ENCODE data around the gene SORCS2. TPM values are rescaled to one million over a fixed set of nuclear protein-coding genes. Genes with fewer than 3 reads are reported as not detected.

Gene SORCS2
- total RNA-seq, 2 donors from 2014 or later: 0.21 to 0.92 TPM

DNA sequence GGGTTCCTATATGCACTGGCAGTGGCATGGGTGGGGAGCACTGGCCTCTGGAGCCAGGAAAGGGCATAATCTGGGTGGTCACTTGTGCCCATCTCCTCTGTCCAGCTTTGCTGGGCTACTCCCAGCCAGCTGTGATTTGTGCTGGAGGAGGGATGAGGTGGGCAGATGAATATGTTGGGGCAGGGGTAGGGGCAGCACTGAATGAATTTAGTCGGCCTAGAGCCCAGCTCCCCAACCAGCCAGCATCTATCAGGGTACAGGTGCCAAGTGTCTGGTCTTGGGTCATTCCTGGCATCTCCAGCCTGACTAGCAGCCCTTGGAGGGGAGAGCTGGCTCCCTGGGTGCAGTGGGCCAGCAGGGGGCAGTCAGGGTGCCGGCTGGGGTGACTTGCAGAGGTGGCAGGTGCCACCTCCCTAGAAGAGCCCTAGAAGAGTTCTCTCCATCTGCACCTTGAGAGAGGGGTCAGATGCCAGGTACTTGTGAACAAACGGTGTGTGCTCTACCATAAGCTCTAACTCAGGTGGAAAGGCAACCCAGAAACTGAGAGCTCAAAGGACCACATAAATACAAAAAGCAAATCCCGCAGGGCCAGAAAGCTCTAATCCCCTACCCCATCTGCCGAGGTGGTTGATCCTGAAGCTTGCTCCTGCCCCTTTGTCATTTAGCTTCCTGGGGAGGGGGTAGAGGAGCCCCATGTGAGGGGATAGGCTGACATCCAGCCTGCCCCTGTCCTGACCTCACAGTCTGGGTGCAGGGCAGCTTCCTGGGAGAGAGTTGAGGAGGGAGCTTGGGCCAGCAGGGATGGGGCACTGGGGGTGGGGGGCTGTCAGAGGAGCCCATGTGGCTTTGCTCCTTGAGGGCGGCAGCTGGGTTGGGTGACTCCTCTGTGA lies 2.2 kb downstream of the SORCS2 start:
- intact Hi-C loops (cut with DNase I, micrococcal nuclease): loop anchor here in 1 of 2 donors (5.0 to 10.0 kb wide), 2 partner anchors 103 to 520 kb away; no protein-coding TSS in a partner anchor
- DNase-seq (no peak), ATAC-seq (no peak)

DNA sequence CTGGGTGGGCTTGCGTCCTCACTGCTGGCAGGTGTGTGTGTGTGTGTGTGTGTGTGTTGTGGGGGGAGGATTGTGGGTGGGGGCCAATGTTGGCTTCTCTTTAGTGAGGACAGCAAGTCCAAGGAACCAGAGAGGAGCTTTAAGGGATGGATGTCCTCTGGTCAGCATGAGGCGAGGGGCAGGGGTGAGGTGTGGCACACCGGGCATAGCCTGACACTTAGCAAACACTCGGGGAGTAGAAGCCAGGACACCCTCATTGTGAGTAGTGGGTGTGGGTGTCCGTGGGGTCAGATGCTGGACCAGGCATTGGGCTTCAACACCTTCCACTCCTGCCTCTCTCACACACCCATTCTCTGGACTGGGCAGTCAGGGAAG lies 2.8 kb downstream of the SORCS2 start:
- ATAC-seq (no peak), DNase-seq (no peak)
- intact Hi-C loops (cut with DNase I, micrococcal nuclease): loop anchor here in 1 of 2 donors (10.0 kb wide), 1 partner anchor 520 kb away; no protein-coding TSS in a partner anchor

DNA sequence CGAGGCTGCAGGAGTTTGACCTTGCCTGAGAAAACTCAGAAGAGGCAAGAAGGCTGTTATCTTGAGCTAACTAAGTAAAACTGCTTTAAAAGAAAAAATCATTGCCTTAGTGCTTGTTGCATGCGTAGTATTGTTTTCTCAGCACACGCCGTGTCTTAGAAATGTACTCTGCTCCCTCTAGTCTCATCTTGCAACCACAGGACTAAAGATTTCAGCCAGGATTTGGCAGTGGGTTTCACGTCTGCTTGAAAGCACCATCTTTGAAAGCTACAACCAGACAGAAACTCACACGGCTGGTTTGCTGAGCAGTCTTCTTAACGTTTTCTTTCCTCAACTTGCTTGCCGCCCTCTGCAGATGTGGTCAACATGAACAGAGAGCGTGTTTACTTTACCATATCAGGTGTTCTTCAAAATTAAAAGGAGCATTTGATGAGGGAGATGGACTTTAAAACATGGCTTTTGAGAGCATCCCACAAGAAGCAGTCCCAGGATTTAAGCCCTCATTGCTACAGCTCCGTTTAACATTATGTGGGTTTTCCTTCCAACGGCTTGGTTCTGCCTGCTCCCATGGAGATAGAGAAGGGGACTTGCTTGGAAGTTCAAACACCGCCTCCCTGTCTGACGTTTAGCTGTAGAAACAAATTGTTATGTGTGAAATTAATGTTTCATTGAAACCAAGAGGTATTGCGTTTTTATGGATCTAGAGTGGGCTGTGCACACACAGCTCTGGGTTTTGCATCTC lies 3.4 kb downstream of the SORCS2 start:
- ATAC-seq (no peak), DNase-seq (no peak)
- intact Hi-C loops (cut with DNase I, micrococcal nuclease): loop anchor here in 1 of 2 donors (10.0 kb wide), 1 partner anchor 519 kb away; no protein-coding TSS in a partner anchor

DNA sequence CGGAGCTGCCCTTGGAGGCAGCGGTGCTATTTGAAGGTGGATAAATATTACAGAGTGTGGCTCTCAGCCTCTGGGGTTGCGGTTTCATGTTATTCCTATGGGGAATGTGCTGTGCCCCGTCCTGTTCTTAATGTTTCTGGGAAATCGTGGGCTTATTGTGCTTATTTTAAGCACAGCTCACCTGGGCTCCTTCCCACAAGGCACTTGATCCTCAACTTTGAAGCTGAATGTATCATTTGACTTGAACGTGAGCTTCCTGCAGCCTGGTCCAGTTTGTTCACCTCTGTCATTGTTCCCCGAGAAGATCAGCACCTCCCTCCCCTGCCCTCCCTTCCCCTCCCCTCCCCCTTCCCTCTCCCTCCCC lies 3.9 kb downstream of the SORCS2 start:
- no peak for ATAC-seq

DNA sequence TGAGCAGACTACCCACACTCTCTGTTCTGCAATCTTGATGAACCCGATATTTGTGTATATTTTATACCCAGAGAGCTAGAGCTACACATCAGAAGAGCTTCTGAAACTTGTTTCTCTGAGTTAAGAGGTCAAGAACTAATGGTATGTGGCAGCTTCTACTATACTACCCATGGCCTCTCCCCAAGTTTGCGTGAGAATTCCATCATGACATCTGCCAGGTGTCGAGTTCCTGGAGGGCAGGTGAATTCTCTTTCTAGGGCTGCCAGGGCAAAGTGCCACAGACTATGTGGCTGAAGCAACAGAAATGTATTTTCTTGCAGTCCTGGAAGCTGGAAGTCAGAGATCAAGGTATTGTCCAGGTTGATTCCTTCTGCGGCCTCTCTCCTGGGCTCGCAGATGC lies 4.4 kb downstream of the SORCS2 start:
- intact Hi-C loops (cut with DNase I, micrococcal nuclease): loop anchor here in 1 of 2 donors (10.0 kb wide), 1 partner anchor 518 kb away; no protein-coding TSS in a partner anchor
- ATAC-seq (no peak), DNase-seq (no peak)

More for the DNA sequence above, 3.9 kb downstream of the SORCS2 start:
- intact Hi-C loops (cut with DNase I, micrococcal nuclease): loop anchor here in 1 of 2 donors (10.0 kb wide), 1 partner anchor 519 kb away; no protein-coding TSS in a partner anchor
- DNase-seq: no peak

DNA sequence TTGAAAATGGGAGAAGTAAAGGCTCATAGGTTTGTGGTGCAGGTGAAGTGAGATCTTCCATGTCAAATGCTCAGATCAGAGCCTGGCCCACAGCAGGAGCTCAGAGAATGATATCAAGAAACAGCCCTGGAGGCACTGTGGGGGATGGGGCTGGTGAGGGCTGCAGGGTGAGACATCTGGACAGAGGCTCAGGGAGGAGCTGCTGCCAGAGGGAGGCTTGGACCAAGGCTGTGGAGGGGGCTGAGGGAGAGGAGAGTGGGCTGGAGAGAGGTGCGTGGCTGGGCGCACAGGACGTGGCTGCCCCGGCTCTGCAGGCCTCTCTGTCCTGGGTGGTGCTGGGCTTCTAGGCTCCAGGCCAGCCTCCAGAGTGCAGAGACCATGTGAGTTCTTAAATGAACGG lies 5.6 kb downstream of the SORCS2 start:
- intact Hi-C loops (cut with DNase I, micrococcal nuclease): loop anchor here in 1 of 2 donors (10.0 kb wide), 1 partner anchor 517 kb away; no protein-coding TSS in a partner anchor
- DNase-seq (no peak), ATAC-seq (no peak)

DNA sequence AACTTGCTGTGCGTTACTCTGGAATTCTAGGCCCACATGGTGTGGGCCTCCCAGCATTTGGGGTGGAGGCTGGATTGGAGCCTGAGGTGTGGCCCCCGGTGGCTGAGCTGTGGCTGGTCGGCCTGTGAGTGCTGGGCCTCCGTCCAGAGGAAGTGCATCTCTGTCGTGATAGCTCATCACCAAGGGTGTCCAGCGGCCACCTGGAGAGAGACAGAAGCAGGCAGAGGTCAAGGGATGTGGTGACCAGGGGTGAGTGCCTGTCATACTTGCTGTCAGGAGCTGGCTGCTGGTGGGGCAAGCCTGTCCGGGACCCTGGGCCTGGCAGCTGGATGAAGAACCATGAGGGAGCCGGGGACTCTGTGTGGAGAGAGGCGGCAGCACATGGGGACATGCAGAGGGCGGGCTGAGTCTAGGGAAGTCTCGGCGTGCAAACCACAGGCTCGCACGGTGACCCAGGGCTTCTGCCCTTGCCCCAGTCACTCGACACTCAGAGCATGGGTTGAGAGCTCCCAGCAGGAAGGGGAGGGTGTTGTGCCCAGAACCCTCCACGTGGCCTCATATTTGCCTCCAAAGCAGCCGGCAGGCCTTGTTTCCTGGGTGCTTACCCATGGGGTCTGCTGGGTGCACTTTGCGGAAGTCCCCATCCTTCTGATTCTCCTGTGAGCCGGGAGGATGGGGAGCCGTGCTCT lies 6.2 kb downstream of the SORCS2 start:
- DNase-seq (no peak), ATAC-seq (no peak)
- intact Hi-C loops (cut with DNase I, micrococcal nuclease): loop anchor here in 1 of 2 donors (10.0 kb wide), 1 partner anchor 516 kb away; no protein-coding TSS in a partner anchor

DNA sequence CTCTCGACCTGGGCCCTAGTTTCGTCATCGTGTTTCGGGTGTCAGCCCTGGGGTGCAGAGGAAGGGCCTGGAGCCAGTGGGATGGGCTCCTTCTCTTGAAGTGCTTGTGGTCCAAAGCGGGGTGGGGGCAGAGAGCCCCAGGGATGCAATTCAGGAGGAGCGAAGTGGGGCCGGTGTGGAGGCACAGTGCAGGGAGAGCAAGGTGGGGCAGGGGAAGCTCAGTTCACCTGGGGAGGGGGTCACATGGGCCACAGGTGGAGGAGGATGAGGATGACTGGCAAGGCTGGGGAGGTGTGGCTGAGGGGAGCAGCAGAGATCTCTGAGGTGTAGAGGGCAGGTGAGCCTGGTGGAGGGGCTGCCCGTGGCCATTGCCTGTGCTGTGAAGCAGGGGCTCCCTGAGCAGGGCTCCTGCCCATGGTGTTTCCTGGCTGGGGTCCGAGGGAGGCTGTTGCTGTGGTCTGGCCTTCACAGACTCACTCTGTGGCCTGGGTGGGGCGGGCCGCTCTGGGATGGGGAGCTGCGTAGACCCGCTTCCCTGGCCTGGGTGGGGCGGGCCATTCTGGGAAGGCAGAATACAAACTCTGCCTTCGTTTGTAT lies 6.9 kb downstream of the SORCS2 start:
- ATAC-seq: no peak
- intact Hi-C loops (cut with DNase I, micrococcal nuclease): loop anchor here in 1 of 2 donors (10.0 kb wide), 1 partner anchor 516 kb away; no protein-coding TSS in a partner anchor
- peak in 1 of 2 donors; percentile 16 for DNase-seq

DNA sequence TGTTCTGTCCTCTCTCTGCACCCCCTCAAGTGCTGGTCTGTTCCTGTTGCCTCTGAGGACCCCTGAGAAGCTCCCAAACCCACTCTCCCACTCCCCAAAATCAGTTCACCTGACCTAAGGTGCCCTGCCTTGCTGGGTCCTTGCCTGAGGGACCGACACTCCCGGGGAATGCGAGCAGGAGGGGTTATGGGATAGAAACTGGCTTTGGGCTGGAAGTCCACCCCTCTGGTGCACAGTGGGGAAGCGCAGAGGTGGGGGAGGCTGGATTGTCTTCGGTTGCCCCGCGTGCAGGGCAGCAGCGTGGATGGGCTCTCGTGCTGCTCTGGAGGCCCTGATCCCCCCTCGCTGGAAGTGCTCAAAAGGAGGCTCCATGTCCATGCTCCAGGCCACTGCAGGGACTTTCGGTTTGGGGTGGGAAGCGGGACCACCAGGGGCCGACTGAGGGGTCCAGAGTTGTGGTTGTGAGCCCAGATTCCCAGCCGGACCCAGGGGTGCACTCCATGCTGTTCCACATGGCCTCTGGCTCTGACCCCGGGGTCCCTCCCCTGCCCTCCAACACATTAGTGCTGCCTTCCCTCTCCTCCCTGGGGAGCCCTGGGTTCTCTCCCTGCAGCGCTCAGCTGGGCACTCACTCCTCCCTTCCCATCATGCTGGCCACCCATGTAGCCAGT lies 7.6 kb downstream of the SORCS2 start:
- intact Hi-C loops (cut with DNase I, micrococcal nuclease): loop anchor here in 1 of 2 donors (10.0 kb wide), 1 partner anchor 515 kb away; no protein-coding TSS in a partner anchor
- ATAC-seq (no peak), DNase-seq (peak in 1 of 2 donors; percentile 10)

DNA sequence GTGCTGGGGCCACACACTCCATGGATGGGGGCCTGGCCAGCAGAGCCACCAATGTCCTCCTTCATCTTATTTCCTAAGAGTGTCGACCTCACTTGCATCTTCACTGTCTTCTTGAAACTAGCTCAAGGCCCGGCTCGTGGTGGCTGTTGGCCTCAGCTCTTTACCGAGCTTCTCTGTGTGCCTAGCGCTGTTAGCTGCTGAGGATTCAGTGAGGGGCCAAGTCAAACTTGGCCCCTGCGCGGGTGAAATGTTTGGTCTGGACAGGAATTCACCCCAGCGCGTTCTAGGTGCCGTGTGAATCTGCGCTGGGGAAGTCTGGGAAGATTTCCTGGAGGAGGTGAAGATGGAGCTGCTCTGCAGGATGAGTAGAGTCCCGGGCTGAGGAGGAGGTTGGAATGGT lies 8.5 kb downstream of the SORCS2 start:
- ATAC-seq (no peak), DNase-seq (peak in 1 of 2 donors; percentile 6)
- intact Hi-C loops (cut with DNase I, micrococcal nuclease): no loop called here

DNA sequence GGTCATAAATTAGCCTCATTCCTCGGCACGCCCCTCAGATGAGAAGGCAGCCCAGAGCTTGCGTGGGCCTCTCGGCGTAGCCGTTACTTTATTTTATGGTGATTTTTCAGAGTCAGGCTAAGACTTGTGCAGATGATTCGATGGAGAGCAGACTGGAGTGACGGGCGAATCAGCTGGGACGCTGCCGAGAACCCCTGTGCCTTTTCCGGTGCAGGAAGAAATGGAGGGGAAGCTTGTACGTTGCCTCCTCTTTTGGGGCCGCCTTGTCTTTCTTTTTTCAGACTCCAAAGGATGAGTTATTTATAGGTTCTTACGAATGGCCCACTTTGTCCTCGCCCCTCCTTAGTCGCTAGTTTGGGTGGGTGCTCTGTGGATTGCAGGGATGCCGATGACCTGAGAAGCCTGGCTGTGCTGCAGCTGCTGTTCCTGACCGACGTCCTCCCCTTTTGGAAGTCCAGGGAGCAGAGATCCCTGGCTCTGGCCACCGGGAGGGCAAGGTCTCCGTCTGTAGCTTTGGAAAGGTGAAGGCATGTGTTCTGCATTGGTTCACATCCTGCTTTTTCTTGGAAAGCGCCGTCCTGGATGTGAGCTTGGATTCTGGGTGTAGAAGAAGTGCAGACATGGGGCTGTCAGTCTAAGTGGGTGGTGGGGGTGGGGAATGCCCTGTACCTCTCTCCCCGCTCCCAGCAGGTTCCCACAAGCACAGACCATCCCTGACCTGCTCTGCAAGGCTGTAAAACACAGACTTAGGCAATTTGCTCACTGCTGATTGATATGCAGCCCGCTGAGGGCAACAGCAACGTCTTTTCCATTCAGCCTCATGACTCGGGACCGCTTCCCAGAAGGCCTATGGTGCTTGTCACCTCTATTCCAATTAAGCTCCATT lies 9.3 kb downstream of the SORCS2 start:
- no peak for ATAC-seq
- DNase-seq: peak in 1 of 2 donors; percentile 19
- intact Hi-C loops (cut with DNase I, micrococcal nuclease): no loop called here

DNA sequence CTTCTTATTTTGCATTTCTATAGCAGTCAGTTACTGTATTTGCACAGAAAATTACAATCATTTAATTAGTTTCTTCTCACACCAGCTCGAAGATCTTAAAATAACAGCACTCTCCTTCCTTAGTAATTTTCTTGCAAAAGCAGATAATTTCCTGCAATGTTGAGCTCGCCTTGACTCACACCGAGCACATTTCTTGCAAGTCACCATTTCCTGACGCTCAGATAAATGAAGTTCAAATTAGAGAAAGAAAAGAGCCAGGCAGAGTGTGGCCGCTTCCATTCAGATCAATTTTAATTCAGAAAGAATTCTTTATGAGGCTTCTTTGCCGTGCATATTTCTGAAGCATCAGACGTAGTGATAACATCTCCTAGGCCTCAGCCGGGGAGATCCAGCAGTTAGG lies 10.1 kb downstream of the SORCS2 start:
- ATAC-seq (no peak), DNase-seq (no peak)
- intact Hi-C loops (cut with DNase I, micrococcal nuclease): no loop called here

DNA sequence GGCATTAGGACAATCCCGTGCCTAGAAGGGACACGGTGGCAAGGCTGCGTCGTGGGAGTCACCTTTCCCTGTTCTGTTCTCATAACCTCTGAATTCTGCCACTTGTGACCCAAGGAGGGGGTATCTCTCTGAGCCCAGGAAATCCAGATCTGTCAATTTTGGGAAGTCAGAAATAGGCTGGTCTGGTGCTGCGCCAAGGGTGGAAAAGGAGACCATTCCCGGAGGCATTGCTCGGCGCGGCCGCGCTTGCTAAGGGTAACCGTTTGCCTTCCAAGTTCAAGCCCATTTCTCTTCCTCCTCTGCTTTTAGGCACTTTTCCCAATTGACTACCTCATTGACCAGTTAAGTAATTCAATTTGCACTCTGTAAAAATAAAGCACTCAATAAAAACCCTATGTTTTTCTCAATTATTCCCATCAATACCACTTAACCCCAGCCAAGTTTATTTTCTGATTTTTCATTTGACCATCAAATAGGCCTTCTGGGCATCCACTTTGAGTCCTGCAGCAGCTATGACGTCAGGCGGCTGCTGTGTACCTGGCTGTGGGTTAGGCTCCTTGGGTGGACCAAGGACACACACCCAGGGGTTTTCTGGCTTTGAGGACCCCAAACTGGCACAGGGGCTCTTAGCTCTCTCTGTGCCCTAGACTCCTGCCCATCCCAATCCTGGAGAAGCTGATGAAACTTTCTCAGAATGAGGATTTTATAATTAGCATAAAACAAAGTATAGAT lies 12.5 kb downstream of the SORCS2 start:
- DNase-seq (no peak), ATAC-seq (no peak)
- intact Hi-C loops (cut with DNase I, micrococcal nuclease): no loop called here

DNA sequence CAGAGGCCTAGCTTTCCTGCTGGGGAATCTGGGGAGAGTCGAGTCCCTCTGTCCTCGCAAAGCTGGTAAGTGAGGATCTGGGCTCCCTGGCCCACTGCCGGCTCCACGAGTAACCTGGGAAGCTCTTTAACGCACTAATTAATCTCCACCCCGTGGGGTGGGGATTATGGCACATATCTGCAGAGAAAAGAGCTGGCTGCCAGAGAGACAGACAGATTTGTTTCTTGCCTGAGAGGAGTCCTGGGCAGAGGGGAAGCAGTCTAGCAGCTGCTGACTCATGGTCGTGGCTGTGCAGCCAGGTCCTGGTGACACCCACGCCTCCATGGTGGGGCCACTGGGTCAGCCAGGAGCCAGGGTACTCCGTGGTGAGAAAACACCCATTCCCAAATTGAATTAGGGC lies 14.0 kb downstream of the SORCS2 start:
- DNase-seq: no peak
- intact Hi-C loops (cut with DNase I, micrococcal nuclease): no loop called here
- ATAC-seq: no peak

DNA sequence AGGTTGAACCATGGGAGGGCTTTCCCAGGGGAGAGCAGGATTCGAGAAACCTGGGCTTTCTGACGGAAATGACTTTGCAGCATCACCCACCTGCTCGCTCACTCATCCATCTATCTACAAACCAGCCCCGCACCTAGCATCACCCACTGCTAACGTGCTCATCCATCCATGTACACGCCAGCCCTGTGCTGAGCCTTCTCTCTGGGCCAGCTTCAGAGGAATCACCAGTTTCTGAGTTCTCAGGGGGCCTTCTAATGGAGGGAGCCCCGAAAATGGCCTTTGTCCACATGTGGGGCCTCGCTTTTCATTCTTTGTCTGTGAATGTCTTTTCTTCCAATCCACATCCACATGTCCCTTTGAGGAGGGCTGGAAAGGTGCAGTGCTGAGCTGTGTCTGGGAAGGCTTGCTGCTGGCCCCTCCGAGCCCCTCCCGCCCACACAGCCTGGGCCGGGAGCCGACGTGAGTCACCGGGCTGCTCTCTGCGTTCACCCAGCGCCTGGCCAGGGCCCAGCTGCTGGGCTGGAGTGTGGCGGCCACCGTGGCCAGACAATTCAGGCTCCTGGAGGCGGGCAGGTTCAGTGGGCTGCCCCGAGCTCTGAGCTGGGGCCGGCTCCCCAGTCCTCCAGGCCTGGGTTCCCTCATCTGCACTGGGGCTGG lies 14.7 kb downstream of the SORCS2 start:
- intact Hi-C loops (cut with DNase I, micrococcal nuclease): no loop called here
- ATAC-seq (peak; percentile 50), DNase-seq (peak; percentile 49 to 56)

Data from left colon (tissue), 2 donors.